NT2/D1 (cell line): ENCODE measurements around the gene UGT2B28.

ENCODE experiments used
- YY1 ChIP-seq: IDR thresholded peaks from 2 replicates; pipeline ENCODE4 v1.6.1; 2011; ENCODE audit not compliant: insufficient read length, insufficient read depth
- ZNF274 ChIP-seq: IDR thresholded peaks from 2 replicates; pipeline ENCODE4 v1.6.1; 2011; ENCODE audit warnings: mild to moderate bottlenecking, low read depth, low read length

DNA sequence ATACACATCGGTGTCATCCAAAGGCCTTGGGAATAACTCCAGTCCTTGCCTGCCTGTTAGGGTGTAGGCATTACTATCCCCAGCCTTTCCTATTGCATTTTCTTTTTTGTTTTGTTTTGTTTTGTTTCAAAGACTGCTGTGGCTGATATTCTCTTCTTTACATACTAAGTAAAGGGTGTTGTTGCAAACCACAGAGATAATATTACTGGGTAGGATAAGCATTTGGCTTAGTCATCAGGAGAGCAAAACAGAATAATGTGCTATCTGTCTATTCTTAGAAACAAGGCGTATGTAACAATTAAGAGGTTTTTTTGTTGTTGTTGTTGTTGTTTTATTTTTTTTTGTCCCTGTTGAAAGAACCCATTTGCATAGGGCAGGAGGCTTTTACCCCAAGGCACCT is 41.8 kb downstream of the UGT2B28 start:
- TF ChIP-seq YY1 = no peak
- TF ChIP-seq ZNF274 = no peak
